Lower leg skin (tissue), 3 donors: Measurements from ENCODE around the gene C1orf115.

Experiments
- POLR2A ChIP-seq, 2 donors: fragments of 450-650 bp; IDR thresholded peaks; one replicate each; pipeline ENCODE4 v1.6.1; 2016 to 2017; ENCODE audit warnings: antibody characterized with exemption in 2 of 2, mild to moderate bottlenecking in 1 of 2, moderate library complexity in 1 of 2
- TF ChIP-seq, protein P1 (sequence below), 3 donors: fragments of 450-650 bp; IDR thresholded peaks; one replicate each; pipeline ENCODE4 v1.5.1; 2016; ENCODE audit warnings: antibody characterized with exemption in 3 of 3, mild to moderate bottlenecking in 3 of 3, moderate library complexity in 2 of 3

DNA sequence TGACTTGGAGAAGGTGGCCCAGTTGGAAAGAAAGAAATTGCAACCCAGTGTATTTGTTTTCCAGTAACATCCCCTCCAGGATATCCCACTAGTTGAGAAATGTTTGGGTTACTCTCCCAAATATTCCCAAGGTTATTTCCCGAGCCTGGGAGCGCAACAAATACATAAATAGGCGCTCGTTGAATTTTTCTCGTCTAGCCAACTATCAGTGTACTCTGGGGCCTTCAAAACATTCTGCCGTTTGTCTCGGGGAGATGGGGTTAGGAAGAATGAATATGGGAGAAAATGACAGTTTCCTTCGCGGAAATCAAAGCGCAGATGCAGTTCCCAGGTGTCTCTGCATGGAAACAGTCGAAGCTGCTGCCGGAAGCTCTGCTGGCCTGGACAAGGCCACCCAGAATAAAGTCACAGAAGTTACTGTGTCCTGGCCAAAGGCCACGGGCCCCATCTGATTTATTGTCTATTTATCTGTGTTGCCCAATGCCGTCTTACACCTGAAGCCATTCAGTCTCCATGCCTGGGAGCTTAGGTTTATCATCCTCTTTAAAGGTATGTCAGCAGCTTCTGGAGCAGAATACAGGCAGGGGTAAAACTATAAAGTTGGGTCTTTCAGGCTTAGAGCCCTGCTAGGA lies 1.0 kb downstream of the C1orf115 start:
- TF ChIP-seq, protein P1, sequence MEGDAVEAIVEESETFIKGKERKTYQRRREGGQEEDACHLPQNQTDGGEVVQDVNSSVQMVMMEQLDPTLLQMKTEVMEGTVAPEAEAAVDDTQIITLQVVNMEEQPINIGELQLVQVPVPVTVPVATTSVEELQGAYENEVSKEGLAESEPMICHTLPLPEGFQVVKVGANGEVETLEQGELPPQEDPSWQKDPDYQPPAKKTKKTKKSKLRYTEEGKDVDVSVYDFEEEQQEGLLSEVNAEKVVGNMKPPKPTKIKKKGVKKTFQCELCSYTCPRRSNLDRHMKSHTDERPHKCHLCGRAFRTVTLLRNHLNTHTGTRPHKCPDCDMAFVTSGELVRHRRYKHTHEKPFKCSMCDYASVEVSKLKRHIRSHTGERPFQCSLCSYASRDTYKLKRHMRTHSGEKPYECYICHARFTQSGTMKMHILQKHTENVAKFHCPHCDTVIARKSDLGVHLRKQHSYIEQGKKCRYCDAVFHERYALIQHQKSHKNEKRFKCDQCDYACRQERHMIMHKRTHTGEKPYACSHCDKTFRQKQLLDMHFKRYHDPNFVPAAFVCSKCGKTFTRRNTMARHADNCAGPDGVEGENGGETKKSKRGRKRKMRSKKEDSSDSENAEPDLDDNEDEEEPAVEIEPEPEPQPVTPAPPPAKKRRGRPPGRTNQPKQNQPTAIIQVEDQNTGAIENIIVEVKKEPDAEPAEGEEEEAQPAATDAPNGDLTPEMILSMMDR (IDR thresholded peaks at IDR 0.05) = no peak
- TF ChIP-seq POLR2A (IDR thresholded peaks at IDR 0.05) = no peak
